HepG2 (cell line): ENCODE results near the gene UXS1.

Experiments used
- RFX5 ChIP-seq: IDR thresholded peaks from 2 replicates; pipeline ENCODE4 v1.6.1; 2011; ENCODE audit warnings: low read depth, low read length, improper control_type of control experiment
- TOE1 ChIP-seq: sonication (generic); formaldehyde crosslinking; IDR thresholded peaks from 2 replicates; pipeline ENCODE4 v1.4.0; 2020; ENCODE audit warnings: mild to moderate bottlenecking, missing genetic modification reagents
- ZNF761 ChIP-seq: sonication (generic); formaldehyde crosslinking; conservative IDR thresholded peaks from 2 replicates; pipeline ENCODE4 v1.4.0; 2020; ENCODE audit warnings: mild to moderate bottlenecking, missing genetic modification reagents

DNA sequence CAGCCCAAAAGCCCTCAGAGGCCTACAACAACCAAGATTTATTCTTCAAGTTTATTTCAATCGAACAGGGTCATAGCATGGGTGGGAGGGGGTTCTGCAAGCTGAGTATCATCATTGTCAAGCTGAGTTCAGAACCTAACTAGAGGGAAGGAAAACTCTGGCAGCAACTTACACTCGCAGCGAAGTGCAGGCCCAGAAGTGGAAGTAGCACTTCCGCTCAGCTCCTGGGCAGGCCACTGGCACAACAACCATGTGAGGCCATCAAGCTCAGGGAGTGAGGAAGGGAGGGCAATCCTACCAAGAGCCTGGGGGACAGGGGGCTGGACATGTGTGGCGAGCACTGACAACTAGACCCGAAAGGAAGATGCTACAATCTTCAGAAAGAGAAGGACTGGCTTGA, 4.8 kb downstream of the UXS1 start:
- no peak for TF ChIP-seq RFX5
- no peak for TF ChIP-seq ZNF761 (CRISPR knock-in tag)
- TF ChIP-seq TOE1 (CRISPR knock-in tag), result no peak
